ENCODE results near the gene PEX3. TPM values are rescaled to one million over a fixed set of nuclear protein-coding genes. Genes with fewer than 3 reads are reported as not detected.

Gene PEX3
- total and polyA plus RNA-seq, 2 experiments from 2014 or later = 23.2 to 24.5 TPM

- Histone ChIP-seq H3K4me2 (peak overlapping the region; percentile 35), H3K4me3 (no peak overlapping the region), H3K27me3 (no peaks in the 10 kb centered on the region), H3K27ac (peak overlapping the region; percentile 95), H3K36me3 (replicated peaks; ENCODE audit: insufficient read depth, low read depth) (no peaks in the 10 kb centered on the region), H3K4me1 (ENCODE audit: insufficient read depth) (peaks cover 4% of the 10 kb centered on the region), H2AFZ (no peak overlapping the region), H3K79me2 (no peaks in the 10 kb centered on the region), H4K20me1 (ENCODE audit: insufficient read depth, poor library complexity, severe bottlenecking) (no peaks in the 10 kb centered on the region), H3K9me3 (ENCODE audit: low read depth) (no peaks in the 10 kb centered on the region), H3K9me2 (replicated peaks; ENCODE audit: insufficient read depth) (no peaks in the 10 kb centered on the region)
- peak; percentile 25 for DNase-seq (ENCODE audit: low spot score)
- TF ChIP-seq, protein P1, sequence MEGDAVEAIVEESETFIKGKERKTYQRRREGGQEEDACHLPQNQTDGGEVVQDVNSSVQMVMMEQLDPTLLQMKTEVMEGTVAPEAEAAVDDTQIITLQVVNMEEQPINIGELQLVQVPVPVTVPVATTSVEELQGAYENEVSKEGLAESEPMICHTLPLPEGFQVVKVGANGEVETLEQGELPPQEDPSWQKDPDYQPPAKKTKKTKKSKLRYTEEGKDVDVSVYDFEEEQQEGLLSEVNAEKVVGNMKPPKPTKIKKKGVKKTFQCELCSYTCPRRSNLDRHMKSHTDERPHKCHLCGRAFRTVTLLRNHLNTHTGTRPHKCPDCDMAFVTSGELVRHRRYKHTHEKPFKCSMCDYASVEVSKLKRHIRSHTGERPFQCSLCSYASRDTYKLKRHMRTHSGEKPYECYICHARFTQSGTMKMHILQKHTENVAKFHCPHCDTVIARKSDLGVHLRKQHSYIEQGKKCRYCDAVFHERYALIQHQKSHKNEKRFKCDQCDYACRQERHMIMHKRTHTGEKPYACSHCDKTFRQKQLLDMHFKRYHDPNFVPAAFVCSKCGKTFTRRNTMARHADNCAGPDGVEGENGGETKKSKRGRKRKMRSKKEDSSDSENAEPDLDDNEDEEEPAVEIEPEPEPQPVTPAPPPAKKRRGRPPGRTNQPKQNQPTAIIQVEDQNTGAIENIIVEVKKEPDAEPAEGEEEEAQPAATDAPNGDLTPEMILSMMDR (IDR thresholded peaks at IDR 0.05; ENCODE audit: poor library complexity) = no peak
- TF ChIP-seq EZH2 (IDR thresholded peaks at IDR 0.05; ENCODE audit: borderline replicate concordance) (no peak), EZH2phosphoT487 (IDR thresholded peaks at IDR 0.05; ENCODE audit: low read depth, severe bottlenecking, unreplicated experiment) (no peak)
- WGBS (ENCODE audit: low lambda C conversion rate, missing lambda C conversion rate) = 61% methylated on average over 5 of the region's 5 CpGs
Observed at GRCh38 chr6:143531720-143532499, 81.3 kb downstream of the PEX3 start.

- H3K4me1 ChIP-seq (ENCODE audit: insufficient read depth) = peaks cover 8% of the 10 kb centered on the region
- no peak overlapping the region for H2AFZ ChIP-seq
- no peaks in the 10 kb centered on the region for H4K20me1 ChIP-seq (ENCODE audit: insufficient read depth, poor library complexity, severe bottlenecking)
- peak overlapping the region; percentile 94 for H3K4me2 ChIP-seq
- no peaks in the 10 kb centered on the region for H3K27me3 ChIP-seq
- H3K27ac ChIP-seq = peak overlapping the region; percentile 95
- H3K9me3 ChIP-seq (ENCODE audit: low read depth) = no peaks in the 10 kb centered on the region
- DNase-seq (ENCODE audit: low spot score) = peak; percentile 30
- no peaks in the 10 kb centered on the region for H3K9me2 ChIP-seq (replicated peaks; ENCODE audit: insufficient read depth)
- peaks cover 26% of the 10 kb centered on the region for H3K79me2 ChIP-seq
- WGBS (ENCODE audit: low lambda C conversion rate, missing lambda C conversion rate) = 54% methylated on average over 5 of the region's 5 CpGs
- no peaks in the 10 kb centered on the region for H3K36me3 ChIP-seq (replicated peaks; ENCODE audit: insufficient read depth, low read depth)
- no peak overlapping the region for H3K4me3 ChIP-seq
- TF ChIP-seq, protein P1 (IDR thresholded peaks at IDR 0.05; ENCODE audit: poor library complexity) = no peak
- no peak for TF ChIP-seq EZH2 (IDR thresholded peaks at IDR 0.05; ENCODE audit: borderline replicate concordance)
- no peak for TF ChIP-seq EZH2phosphoT487 (IDR thresholded peaks at IDR 0.05; ENCODE audit: low read depth, severe bottlenecking, unreplicated experiment)
Observed at GRCh38 chr6:143535189-143535614, 84.6 kb downstream of the PEX3 start.

- Histone ChIP-seq H3K36me3 (replicated peaks; ENCODE audit: insufficient read depth, low read depth) (no peaks in the 10 kb centered on the region), H4K20me1 (ENCODE audit: insufficient read depth, poor library complexity, severe bottlenecking) (no peaks in the 10 kb centered on the region), H3K9me3 (ENCODE audit: low read depth) (no peaks in the 10 kb centered on the region), H3K4me2 (peak overlapping the region; percentile 94), H3K4me3 (peak overlapping the region; percentile 73), H3K9me2 (replicated peaks; ENCODE audit: insufficient read depth) (no peaks in the 10 kb centered on the region), H3K4me1 (ENCODE audit: insufficient read depth) (peaks cover 8% of the 10 kb centered on the region), H2AFZ (peak overlapping the region; percentile 59), H3K79me2 (peaks cover 39% of the 10 kb centered on the region), H3K27me3 (no peaks in the 10 kb centered on the region), H3K27ac (peak overlapping the region; percentile 95)
- no peak for DNase-seq (ENCODE audit: low spot score)
- WGBS (ENCODE audit: low lambda C conversion rate, missing lambda C conversion rate) = 3% methylated on average over 19 of the region's 27 CpGs
- TF ChIP-seq EZH2 (IDR thresholded peaks at IDR 0.05; ENCODE audit: borderline replicate concordance) = no peak
Observed at GRCh38 chr6:143536461-143536865, 85.9 kb downstream of the PEX3 start.
